Sigmoid colon (tissue), 4 donors: ENCODE measurements around the gene AHCYL2.

Source experiments
- CTCF ChIP-seq, 4 experiments: fragments of 450-650 bp in 3 of 4; fragments of 200-600 bp in 1 of 4; IDR thresholded peaks; one replicate each; pipeline ENCODE4 v1.5.1; 2016 to 2019; ENCODE audit warnings: antibody characterized with exemption in 4 of 4, mild to moderate bottlenecking in 3 of 4, moderate library complexity in 2 of 4
- EP300 ChIP-seq, 4 donors: sonication (generic); formaldehyde crosslinking; IDR thresholded peaks; one replicate each; pipeline ENCODE4 v1.6.1; 2017; ENCODE audit warnings: antibody characterized with exemption in 4 of 4

- no peak for TF ChIP-seq CTCF (IDR thresholded peaks at IDR 0.05)
- no peak for TF ChIP-seq EP300 (IDR thresholded peaks at IDR 0.05)
These were observed 35.0 kb upstream of the AHCYL2 start for GRCh38 chr7:129189661-129190310.
